Activated T-helper 1 cell treated with Interleukin-2 at 50 U/mL for 16 hours (primary cell): ENCODE results near the gene CERS1.

ENCODE experiments used
- DNase-seq: peaks from one replicate; pipeline ENCODE4 v3.0.0-alpha.2; 2020; ENCODE audit warnings: low read depth

The CERS1 gene

DNA sequence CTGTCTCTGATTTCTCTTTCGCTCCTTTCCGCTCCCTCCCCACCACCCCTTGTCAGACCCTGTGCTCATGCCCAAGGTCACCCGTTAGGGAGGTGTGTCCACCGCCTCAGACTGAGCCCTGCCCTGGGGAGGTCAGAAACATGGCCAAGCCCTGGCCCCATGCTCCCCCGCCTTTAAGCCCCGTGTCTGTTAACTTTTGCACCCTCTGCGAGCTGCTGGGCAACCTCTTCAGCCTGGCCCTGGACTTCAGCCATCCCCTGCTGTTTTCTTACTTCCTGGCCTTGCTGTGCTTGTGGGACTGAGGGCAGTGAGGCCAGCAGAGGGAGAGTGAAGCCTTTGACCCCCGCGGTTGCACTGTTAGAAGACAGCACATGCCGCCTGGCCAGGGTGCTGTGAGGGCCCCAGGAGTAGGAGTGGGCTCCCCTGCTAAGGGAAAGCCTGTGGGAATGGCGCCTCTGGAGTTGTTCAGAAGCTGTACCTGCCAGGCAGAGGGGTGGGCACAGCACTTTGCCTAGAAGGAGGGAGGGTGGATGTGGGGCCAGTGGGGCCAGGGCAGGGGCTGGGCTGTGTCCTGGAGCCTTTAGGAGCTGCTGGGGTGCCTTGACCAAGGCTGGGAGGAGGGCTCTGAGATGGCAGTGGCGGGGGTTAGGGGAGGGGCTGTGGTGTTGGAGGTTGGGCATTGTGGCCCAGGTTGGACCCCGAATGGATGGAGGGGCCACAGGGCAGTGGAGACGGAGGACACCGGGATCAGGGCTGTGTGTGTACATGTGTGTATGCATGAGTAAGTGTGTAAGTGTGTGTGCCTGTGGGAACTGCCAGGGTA, 56.3 kb downstream of the CERS1 start:
- DNase-seq = no peak

DNA sequence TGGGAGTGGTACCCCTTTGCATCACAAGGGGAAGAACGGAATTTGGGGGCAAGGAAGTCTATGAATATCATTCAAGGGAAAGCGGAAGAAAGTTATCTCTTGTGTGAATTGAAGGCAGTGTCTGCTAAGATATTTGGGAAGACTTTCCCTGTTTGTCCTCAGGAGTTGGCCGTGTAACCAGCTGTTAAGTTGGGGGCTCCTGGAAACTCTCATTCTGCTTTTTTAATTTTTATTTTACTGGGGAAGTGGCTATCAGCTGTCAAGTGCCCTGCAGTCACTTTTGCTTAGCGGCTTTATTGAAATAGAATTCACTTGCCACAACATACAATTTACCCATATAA, 61.3 kb downstream of the CERS1 start:
- DNase-seq = no peak

DNA sequence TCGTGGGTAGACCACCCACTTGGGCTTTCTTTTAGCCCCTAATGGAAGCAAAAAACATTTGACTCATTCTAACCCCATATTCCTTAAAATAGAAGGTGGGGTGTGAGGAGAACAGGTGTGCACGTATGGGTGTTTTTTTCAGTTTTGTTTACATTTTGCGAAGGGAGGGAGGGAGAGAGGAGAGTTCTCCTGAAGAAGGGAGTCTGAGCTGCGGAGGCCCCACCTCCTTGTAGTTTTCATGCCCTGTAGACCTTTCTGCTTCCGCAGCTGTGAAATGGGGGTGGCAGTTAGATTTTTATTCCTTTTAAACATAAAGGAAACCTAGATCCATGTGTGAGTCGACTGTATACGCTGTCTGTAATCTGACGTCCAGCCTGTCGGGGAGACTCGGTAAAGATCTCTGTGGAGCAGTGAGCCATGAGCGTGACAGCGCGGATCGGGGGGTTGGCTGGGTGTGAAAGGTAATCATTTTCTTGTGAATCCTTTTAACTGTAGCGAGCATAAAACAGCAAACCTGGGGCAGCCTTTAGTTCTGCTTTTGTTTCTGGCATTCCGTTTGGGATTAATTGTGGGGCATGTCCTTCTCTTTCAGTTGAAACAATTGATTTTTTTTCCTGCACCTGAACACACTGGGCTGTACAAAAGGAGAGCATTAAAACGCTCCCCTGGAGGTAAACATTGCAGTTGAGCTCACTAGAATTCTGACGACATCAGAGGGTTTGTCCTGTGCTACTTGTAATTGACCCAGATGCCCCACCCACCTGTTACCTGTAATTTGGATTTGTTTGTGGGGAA, 61.9 kb downstream of the CERS1 start:
- DNase-seq = no peak

DNA sequence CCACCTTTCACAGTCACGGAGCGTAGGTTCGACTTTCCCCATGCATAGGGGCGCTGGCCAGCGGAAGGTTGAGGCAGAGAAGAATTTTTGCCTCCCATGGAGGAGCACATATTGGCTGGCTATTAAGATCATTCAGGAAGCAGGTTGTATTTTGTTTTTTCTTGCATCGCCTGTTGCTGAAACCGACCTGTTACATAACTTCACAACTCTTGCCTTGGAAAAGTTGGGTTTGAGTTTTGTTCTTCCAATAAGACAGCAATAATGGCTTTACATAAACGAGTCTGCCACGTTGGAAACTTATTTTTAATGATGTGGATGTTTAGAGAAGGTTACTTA, 62.8 kb downstream of the CERS1 start:
- no peak for DNase-seq

DNA sequence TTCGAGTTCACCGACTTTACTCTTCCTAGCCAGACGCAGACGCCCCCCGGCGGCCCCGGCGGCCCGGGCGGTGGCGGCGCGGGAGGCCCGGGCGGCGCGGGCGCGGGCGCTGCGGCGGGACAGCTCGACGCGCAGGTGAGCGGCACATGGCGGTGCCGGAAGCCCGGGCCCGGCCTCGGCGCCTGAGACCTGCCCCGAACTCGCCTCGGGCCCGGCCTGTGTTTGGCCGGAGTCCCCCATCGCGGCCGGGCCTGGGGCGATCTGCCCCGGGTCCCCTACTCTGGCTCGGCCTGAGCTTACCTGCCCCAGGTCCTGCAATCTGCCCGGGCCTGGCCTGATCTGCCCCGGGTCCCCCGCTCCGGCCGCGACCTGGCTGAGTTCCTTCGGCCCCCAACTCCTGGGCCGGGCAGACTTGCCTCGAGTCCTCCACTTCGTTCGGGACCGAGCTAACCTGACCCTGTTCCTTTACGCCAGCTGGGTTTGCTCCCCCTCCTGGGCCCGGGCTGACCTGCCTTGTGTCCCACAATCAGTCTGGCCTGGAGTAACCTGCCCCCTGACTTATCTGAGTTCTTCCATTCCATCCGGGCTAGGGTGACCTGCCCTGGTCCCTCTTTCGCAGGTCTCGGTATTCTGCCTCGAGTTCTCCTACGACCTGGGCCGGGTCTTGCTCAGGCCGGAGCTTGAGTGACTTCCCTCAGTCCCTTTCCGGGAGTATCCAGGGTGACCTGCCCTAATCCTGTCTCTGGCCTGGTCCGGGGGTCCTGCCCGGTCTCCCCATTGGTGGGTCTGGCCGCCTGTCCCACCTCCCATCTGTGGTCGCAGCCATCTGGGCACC, 63.4 kb downstream of the CERS1 start:
- no peak for DNase-seq

DNA sequence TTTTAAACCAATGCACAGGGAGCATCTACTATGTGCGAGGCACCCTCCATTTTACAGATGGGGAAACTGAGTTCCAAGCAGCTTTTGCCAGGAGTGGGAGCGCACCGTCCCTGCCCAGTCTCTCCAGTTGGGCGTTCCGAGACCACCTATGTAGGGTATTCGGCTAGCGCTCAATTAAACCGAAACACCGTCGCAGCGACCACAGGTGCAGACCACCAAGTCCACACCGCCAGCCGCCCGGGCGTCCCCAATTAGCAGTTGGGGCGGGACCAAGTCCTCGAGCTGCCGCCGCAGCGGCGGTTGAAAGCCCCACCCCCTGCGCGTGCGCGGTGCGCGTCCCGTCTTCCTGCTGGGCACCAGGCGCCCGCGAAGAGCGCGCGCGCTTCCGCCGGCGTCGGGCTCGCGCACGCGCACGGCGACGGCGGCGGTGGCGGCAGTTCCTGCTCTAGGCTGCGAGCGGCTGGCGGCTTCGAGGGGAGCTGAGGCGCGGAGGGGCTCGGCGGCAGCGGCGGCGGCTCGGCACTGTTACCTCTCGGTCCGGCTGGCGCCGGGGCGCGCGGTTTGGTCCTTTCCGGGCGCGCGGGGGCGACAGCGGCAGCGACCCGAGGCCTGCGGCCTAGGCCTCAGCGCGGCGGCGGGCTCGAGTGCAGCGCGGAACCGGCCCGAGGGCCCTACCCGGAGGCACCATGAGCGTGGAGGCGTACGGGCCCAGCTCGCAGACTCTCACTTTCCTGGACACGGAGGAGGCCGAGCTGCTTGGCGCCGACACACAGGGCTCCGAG, 64.2 kb downstream of the CERS1 start, which contains the start of gene UPF1:
Gene UPF1 (plus strand): TSS at position 436 of the 782 bp plus-strand sequence. CDS start 251 bp downstream, at position 687.
- peak; percentile 95 for DNase-seq

DNA sequence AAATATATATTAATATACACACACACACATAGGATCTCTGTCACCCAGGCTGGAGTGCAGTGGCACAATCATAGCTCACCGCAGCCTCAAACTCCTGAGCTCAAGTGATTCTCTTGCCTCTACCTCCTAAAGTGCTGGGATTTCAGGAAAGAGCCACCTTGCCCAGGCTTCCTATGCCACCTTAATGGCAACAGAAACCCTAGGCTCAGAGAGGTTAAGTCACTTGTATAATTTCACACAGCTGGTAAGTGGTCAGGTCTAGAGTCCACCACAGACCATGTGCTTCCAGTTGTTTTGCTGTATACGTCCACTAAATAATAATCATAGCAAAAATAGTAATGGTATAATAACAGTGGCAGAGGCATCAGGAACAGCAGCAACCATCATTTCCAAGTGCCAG, 65.5 kb downstream of the CERS1 start:
- no peak for DNase-seq

DNA sequence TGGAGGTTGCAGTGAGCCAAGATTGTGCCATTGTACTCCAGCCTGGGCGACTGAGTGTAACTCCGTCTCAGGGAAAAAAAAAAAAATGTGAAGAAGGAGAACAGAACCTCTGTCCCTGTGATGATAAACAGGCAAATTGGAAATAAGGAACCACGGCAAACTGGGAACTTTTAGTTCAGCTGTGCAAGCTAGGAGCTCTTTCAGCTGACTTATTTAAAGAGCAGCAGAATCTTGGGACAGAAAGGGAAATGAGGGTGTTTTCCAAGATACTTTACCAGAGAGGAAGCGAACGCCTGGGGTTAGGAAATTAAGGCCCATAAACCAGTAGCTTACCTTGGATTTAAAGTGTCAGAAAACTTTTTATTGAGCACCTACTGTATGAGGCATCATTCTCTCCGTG, 67.2 kb downstream of the CERS1 start:
- no peak for DNase-seq
